ENCODE data around the gene KAZN. TPM values are rescaled to one million over a fixed set of nuclear protein-coding genes. Genes with fewer than 3 reads are reported as not detected.

KAZN gene
- polyA plus RNA-seq, 1 donor from 2014 or later = 20.6 TPM

GRCh38 chr1:14817223-14818170 lies 219.0 kb downstream of the KAZN start:
- H4K20me1 ChIP-seq (ENCODE audit: insufficient read depth) = no peaks in the 10 kb centered on the region
- TF ChIP-seq POLR2AphosphoS5 (IDR thresholded peaks at IDR 0.05) (no peak), REST (IDR thresholded peaks at IDR 0.05; ENCODE audit: borderline replicate concordance) (no peak), EZH2 (IDR thresholded peaks at IDR 0.05; ENCODE audit: borderline replicate concordance, insufficient read depth, low read length, poor library complexity, severe bottlenecking) (no peak), MXI1 (conservative IDR thresholded peaks at IDR 0.05; ENCODE audit: poor library complexity, severe bottlenecking) (no peak), TAF1 (IDR thresholded peaks at IDR 0.05; ENCODE audit: low read depth) (no peak), RAD21 (conservative IDR thresholded peaks at IDR 0.05) (no peak)
- H3K79me2 ChIP-seq (replicated peaks; ENCODE audit: insufficient read depth, low read length) = no peaks in the 10 kb centered on the region
- H3K27me3 ChIP-seq (ENCODE audit: insufficient read depth, low read depth, low read length) = no peaks in the 10 kb centered on the region
- H3K4me3 ChIP-seq (ENCODE audit: low read length) = no peak overlapping the region
- H3K9me3 ChIP-seq (ENCODE audit: low read length) = no peaks in the 10 kb centered on the region
- no peaks in the 10 kb centered on the region for H3K36me3 ChIP-seq (ENCODE audit: insufficient read depth, low read length)
- no peak overlapping the region for H3K27ac ChIP-seq (ENCODE audit: low read length)
- H3F3A ChIP-seq (ENCODE audit: insufficient read depth, low read length, poor library complexity, severe bottlenecking) = no peaks in the 10 kb centered on the region
- no peak overlapping the region for H3K4me2 ChIP-seq (ENCODE audit: low read length)
- no peaks in the 10 kb centered on the region for H3K9me2 ChIP-seq (ENCODE audit: insufficient read depth, low read length)
- H3K9ac ChIP-seq (ENCODE audit: low read length) = no peak overlapping the region
- no peak overlapping the region for H2AFZ ChIP-seq (ENCODE audit: low read depth, low read length)

- no peak overlapping the region for H3K4me3 ChIP-seq (ENCODE audit: low read length)
- no peaks in the 10 kb centered on the region for H3K9me3 ChIP-seq (ENCODE audit: low read length)
- no peak for TF ChIP-seq EP300 (conservative IDR thresholded peaks at IDR 0.05; ENCODE audit: poor library complexity, severe bottlenecking)
- no peak for TF ChIP-seq CTCF (IDR thresholded peaks at IDR 0.05; ENCODE audit: poor library complexity, severe bottlenecking)
- TF ChIP-seq MXI1 (conservative IDR thresholded peaks at IDR 0.05; ENCODE audit: poor library complexity, severe bottlenecking) = no peak
- no peak for TF ChIP-seq SMC3 (conservative IDR thresholded peaks at IDR 0.05; ENCODE audit: poor library complexity)
- no peak for TF ChIP-seq EZH2 (IDR thresholded peaks at IDR 0.05; ENCODE audit: borderline replicate concordance, insufficient read depth, low read length, poor library complexity, severe bottlenecking)
- TF ChIP-seq RAD21 (conservative IDR thresholded peaks at IDR 0.05) = no peak
- no peak for TF ChIP-seq POLR2AphosphoS5 (IDR thresholded peaks at IDR 0.05)
- no peak for TF ChIP-seq TAF1 (IDR thresholded peaks at IDR 0.05; ENCODE audit: low read depth)
- TF ChIP-seq REST (IDR thresholded peaks at IDR 0.05; ENCODE audit: borderline replicate concordance) = no peak
- no peaks in the 10 kb centered on the region for H4K20me1 ChIP-seq (ENCODE audit: insufficient read depth)
- no peaks in the 10 kb centered on the region for H3K27me3 ChIP-seq (ENCODE audit: insufficient read depth, low read depth, low read length)
- H3K9me2 ChIP-seq (ENCODE audit: insufficient read depth, low read length) = no peaks in the 10 kb centered on the region
- no peaks in the 10 kb centered on the region for H3K79me2 ChIP-seq (replicated peaks; ENCODE audit: insufficient read depth, low read length)
- no peak overlapping the region for H3K4me2 ChIP-seq (ENCODE audit: low read length)
- H3K9ac ChIP-seq (ENCODE audit: low read length) = no peak overlapping the region
- no peaks in the 10 kb centered on the region for H3K36me3 ChIP-seq (ENCODE audit: insufficient read depth, low read length)
- no peak overlapping the region for H2AFZ ChIP-seq (ENCODE audit: low read depth, low read length)
- H3F3A ChIP-seq (ENCODE audit: insufficient read depth, low read length, poor library complexity, severe bottlenecking) = no peaks in the 10 kb centered on the region
- H3K27ac ChIP-seq (ENCODE audit: low read length) = no peak overlapping the region
Observed at GRCh38 chr1:14820295-14821085, 222.0 kb downstream of the KAZN start.
